Measurements from ENCODE around the gene RPS3.
"Not testable (repeated sequence)": the region's sequence is repeated elsewhere in the genome, so short reads cannot be mapped to it uniquely, and the experiment has no call there.

Gene RPS3

DNA sequence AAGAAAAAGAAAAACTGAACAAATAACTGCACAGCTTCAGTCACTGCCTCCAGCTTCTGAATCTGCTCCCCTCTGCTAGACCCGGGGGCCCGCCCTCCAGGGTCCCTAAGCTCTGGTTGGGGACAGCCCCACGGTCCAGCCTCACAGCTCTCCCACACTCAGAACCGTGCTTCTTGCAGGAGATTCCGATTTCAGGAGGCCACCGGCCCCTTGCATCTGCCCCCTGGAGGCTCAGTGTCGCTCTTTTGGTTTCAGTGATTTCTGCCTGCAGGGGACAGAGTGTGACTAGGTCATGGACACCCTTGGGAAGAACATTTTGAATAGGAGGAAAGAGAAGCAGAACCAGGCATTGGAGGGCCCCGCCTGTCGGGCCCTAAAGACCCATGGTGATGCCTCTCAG, 23.1 kb upstream of the RPS3 start:
- ChIA-PET POLR2A (no interaction called here), CTCF (no interaction called here)
- no peak for DNase-seq (ENCODE audit: extremely low spot score)
- TF ChIP-seq ZNF384 (IDR thresholded peaks at IDR 0.05) (no peak), HDGF (IDR thresholded peaks at IDR 0.05; ENCODE audit: borderline replicate concordance) (no peak), FOXK2 (IDR thresholded peaks at IDR 0.05) (no peak), SP1 (IDR thresholded peaks at IDR 0.05) (no peak), SUZ12 (IDR thresholded peaks at IDR 0.05) (no peak), FOXA1 (IDR thresholded peaks at IDR 0.05) (no peak), L3MBTL2 (conservative IDR thresholded peaks at IDR 0.05) (no peak), FOXM1 (IDR thresholded peaks at IDR 0.05; ENCODE audit: borderline replicate concordance) (no peak), TARDBP (IDR thresholded peaks at IDR 0.05) (no peak), NFRKB (IDR thresholded peaks at IDR 0.05) (no peak)

DNA sequence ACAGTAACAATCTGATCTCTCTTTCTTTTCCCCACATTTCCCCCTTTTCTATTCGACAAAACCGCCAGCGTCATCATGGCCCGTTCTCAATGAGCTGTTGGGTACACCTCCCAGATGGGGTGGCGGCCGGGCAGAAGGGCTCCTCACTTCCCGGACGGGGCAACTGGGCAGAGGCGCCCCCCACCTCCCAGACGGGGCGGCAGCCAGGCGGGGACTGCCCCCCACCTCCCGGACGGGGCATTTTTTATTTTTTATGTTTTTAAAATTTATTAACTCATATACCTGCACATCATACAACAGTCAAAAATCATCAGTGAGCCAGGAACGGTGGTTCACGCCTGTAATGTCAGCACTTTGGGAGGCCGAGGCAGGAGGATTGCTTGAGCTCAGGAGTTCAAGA, 20.5 kb upstream of the RPS3 start:
- CTCF ChIA-PET; DNase-seq (ENCODE audit: extremely low spot score); POLR2A ChIA-PET: not testable (repeated sequence)

DNA sequence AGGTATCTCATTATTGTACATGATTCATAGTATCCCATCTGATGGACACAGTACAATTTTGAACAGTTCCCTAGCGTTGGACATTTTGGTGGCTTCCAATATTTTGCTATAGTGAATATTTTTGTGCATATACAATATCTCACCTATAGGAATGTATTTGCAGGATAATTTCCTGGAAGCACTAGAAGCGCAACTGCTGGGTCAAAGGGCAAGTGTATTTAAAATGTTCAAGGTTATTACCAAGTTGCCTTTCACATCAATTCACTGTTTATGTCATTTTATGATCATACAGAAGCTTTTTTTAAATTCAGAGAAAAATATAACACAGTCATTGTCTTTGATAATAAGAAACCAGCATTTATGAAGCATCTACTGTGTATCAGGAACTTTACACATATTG, 19.1 kb upstream of the RPS3 start:
- TF ChIP-seq SUZ12 (IDR thresholded peaks at IDR 0.05) (no peak), TARDBP (IDR thresholded peaks at IDR 0.05) (no peak), L3MBTL2 (conservative IDR thresholded peaks at IDR 0.05) (no peak), ARNT (IDR thresholded peaks at IDR 0.05) (no peak), FOXA1 (IDR thresholded peaks at IDR 0.05) (no peak), FOXM1 (IDR thresholded peaks at IDR 0.05; ENCODE audit: borderline replicate concordance) (no peak), NFRKB (IDR thresholded peaks at IDR 0.05) (no peak), LEF1 (IDR thresholded peaks at IDR 0.05; ENCODE audit: borderline replicate concordance) (no peak), ELF4 (IDR thresholded peaks at IDR 0.05) (no peak), BHLHE40 (IDR thresholded peaks at IDR 0.05; ENCODE audit: borderline replicate concordance) (no peak)
- TF ChIP-seq, protein P1, sequence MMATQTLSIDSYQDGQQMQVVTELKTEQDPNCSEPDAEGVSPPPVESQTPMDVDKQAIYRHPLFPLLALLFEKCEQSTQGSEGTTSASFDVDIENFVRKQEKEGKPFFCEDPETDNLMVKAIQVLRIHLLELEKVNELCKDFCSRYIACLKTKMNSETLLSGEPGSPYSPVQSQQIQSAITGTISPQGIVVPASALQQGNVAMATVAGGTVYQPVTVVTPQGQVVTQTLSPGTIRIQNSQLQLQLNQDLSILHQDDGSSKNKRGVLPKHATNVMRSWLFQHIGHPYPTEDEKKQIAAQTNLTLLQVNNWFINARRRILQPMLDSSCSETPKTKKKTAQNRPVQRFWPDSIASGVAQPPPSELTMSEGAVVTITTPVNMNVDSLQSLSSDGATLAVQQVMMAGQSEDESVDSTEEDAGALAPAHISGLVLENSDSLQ (IDR thresholded peaks at IDR 0.05), result no peak
- DNase-seq (ENCODE audit: extremely low spot score), result no peak
- ChIA-PET CTCF (interaction anchor here (1.2 kb wide), 1 partner anchor 100 kb away, joined by 4 read pairs; no protein-coding TSS in a partner anchor), POLR2A (no interaction called here)

DNA sequence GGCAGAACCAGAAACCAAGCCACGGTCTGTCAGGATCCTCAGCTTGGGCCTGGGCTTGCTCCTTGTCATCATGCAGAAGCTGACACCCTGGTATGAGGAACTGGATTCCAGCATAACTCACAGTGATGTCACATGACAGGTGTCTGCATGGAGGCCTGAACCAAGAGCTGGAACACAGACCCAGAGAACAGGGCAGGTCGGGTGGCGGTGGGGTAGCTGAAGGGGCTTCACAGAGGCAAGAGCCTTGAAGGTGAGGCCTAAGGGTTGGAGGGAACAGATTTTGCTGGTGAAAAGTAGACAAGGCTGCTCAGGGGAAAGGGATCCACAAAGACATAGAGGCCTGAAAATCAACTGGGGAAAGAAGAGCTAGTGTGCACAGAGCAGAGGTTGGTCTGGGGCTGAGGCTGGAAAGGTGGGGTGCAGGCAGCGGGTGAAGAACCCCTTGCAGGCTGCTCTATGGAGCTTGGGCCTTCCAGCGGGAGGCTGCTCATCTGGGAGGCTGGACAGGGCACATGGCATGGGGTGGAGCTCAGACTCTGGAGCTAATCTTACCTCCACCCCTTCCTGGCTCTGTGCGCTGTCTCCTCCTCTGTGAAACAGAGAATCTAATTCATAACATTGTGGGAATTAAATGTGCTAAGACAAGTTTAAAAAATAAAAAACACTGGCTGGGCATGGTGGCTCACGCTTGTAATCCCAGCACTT, 18.4 kb upstream of the RPS3 start:
- ChIA-PET POLR2A (interaction anchor here (0.9 kb wide), 1 partner anchor 606 kb away, joined by 3 read pairs; no protein-coding TSS in a partner anchor), CTCF (interaction anchor here (0.6 to 1.2 kb wide), 2 partner anchors 101 to 571 kb away, joined by 3 to 4 read pairs; no protein-coding TSS in a partner anchor)
- DNase-seq (ENCODE audit: extremely low spot score), result no peak
- TF ChIP-seq TARDBP (IDR thresholded peaks at IDR 0.05) (no peak), FOXA1 (IDR thresholded peaks at IDR 0.05) (no peak), CTBP1 (IDR thresholded peaks at IDR 0.05; ENCODE audit: borderline replicate concordance) (no peak), ELF4 (IDR thresholded peaks at IDR 0.05) (no peak), SP1 (IDR thresholded peaks at IDR 0.05) (no peak), L3MBTL2 (conservative IDR thresholded peaks at IDR 0.05) (no peak)
- TF ChIP-seq, protein P1 (IDR thresholded peaks at IDR 0.05), result no peak

DNA sequence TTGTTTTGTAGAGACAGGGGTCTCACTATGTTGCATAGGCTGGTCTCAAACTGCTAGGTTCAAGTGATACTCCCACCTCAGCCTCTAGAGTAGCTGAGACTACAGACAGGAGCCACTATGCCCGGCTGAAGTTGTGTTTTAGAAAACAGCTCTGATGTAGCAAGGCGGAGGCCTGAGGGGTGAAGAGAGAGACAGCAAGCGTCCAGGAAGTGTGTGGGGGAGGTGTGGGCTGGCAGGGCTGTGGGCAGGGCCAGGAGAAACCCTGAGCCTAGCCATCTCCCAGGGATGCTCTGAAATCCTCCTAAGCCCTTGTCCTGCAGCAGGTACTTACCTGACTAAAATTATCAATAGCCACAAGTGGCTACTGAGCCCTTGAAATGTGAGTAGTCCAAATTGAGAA, 16.1 kb upstream of the RPS3 start:
- ChIA-PET POLR2A (no interaction called here), CTCF (interaction anchor here (0.6 to 4.6 kb wide), 3 partner anchors 8 to 103 kb away, joined by 3 to 24 read pairs (median 3); no protein-coding TSS in a partner anchor)
- no peak for DNase-seq (ENCODE audit: extremely low spot score)
- TF ChIP-seq FOXM1 (IDR thresholded peaks at IDR 0.05; ENCODE audit: borderline replicate concordance) (no peak), FOXK2 (IDR thresholded peaks at IDR 0.05) (no peak), ELF4 (IDR thresholded peaks at IDR 0.05) (no peak), BHLHE40 (IDR thresholded peaks at IDR 0.05; ENCODE audit: borderline replicate concordance) (no peak), SUZ12 (IDR thresholded peaks at IDR 0.05) (no peak), CTBP1 (IDR thresholded peaks at IDR 0.05; ENCODE audit: borderline replicate concordance) (no peak), FOXA1 (IDR thresholded peaks at IDR 0.05) (no peak), L3MBTL2 (conservative IDR thresholded peaks at IDR 0.05) (no peak), SP1 (IDR thresholded peaks at IDR 0.05) (no peak), NFRKB (IDR thresholded peaks at IDR 0.05) (no peak), ARNT (IDR thresholded peaks at IDR 0.05) (no peak), TARDBP (IDR thresholded peaks at IDR 0.05) (no peak), HDGF (IDR thresholded peaks at IDR 0.05; ENCODE audit: borderline replicate concordance) (no peak), LEF1 (IDR thresholded peaks at IDR 0.05; ENCODE audit: borderline replicate concordance) (no peak), ZNF384 (IDR thresholded peaks at IDR 0.05) (no peak)
- TF ChIP-seq, protein P1 (IDR thresholded peaks at IDR 0.05), result no peak

DNA sequence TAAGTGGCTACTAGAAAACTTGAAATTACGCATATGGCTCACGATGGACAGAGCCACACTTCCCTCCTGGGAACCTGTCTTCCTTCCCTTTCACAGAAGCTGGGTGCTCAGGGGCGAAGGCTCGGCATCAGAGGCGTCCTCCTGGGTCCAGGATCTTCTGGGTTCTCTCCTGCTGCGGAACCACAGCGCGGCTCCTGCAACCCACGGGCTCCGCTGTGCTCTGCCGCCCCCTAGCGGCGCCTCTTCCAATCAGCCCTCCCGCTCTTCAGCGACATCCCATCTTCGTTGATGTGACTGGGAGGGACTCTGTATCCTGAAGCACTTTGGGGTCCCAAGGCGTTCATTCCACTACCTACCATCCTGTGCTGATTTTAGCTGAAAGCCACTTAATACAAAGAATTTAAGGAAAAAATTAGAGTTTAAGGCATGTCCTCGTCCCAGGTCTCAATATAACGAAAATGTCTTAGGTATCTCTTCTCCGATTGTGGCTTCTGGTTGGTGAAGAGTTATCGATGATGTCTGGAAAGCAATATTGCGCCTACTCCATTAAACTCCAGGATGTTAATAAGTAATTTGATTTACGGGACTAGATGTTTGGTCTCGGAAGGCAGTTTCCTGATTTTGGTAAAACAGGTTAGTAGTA, 14.8 kb upstream of the RPS3 start:
- DNase-seq (ENCODE audit: extremely low spot score), result peak; percentile 82
- ChIA-PET CTCF (interaction anchor here (0.6 to 4.6 kb wide), 5 partner anchors 44 to 1200 kb away, joined by 3 to 24 read pairs (median 4); no protein-coding TSS in a partner anchor), POLR2A (no interaction called here)

More for the DNA sequence above, 14.8 kb upstream of the RPS3 start:
- peak; percentile 57 for TF ChIP-seq ZNF384 (IDR thresholded peaks at IDR 0.05)
- TF ChIP-seq, protein P1 (IDR thresholded peaks at IDR 0.05), result no peak

Measured in HEK293T (cell line).